IPS-NIHi7 (cell line): Measurements from ENCODE around the gene IRX1.

Experiments used
- DNase-seq: peaks from one replicate; pipeline ENCODE4 v3.0.0; 2012; ENCODE audit warnings: mixed read lengths; ENCODE audit errors: extremely low spot score

Gene IRX1

GRCh38 chr5:3595006-3595961 lies at the start of gene IRX1:
Gene IRX1, plus strand, starts transcription at chr5:3595832. Its CDS starts 274 bp downstream, at chr5:3596106.
- DNase-seq: peak; percentile 59

- DNase-seq: no peak
Measured at GRCh38 chr5:3546028-3546427, 49.6 kb upstream of the IRX1 start.

GRCh38 chr5:3564116-3564515 lies 31.5 kb upstream of the IRX1 start:
- DNase-seq: no peak

- DNase-seq: peak; percentile 21
Measured at GRCh38 chr5:3564827-3565518, 30.7 kb upstream of the IRX1 start.

GRCh38 chr5:3584724-3585531 lies 10.7 kb upstream of the IRX1 start:
- DNase-seq: no peak

- DNase-seq: no peak
Measured at GRCh38 chr5:3590161-3590966, 5.3 kb upstream of the IRX1 start.

- no peak for DNase-seq
Measured at GRCh38 chr5:3590967-3591900, 4.4 kb upstream of the IRX1 start.

GRCh38 chr5:3592298-3592697 lies 3.3 kb upstream of the IRX1 start:
- no peak for DNase-seq

- no peak for DNase-seq
Measured at GRCh38 chr5:3593771-3594509, 1.7 kb upstream of the IRX1 start.

GRCh38 chr5:3594510-3595005 lies 1.1 kb upstream of the IRX1 start:
- DNase-seq: no peak

- DNase-seq: no peak
Measured at GRCh38 chr5:3596261-3596825, 711 bp downstream of the IRX1 start.

- DNase-seq: no peak
Measured at GRCh38 chr5:3596857-3597166, 1.2 kb downstream of the IRX1 start.

GRCh38 chr5:3597167-3598007 lies 1.8 kb downstream of the IRX1 start:
- no peak for DNase-seq

- DNase-seq: no peak
Measured at GRCh38 chr5:3598207-3598606, 2.6 kb downstream of the IRX1 start.

GRCh38 chr5:3598769-3599211 lies 3.2 kb downstream of the IRX1 start:
- DNase-seq: no peak

GRCh38 chr5:3599226-3600105 lies 3.8 kb downstream of the IRX1 start:
- no peak for DNase-seq
